ENCODE data around the gene MYL3. TPM values are rescaled to one million over a fixed set of nuclear protein-coding genes. Genes with fewer than 3 reads are reported as not detected.
"Not testable (repeated sequence)": the region's sequence is repeated elsewhere in the genome, so short reads cannot be mapped to it uniquely, and the experiment has no call there.

The MYL3 gene
- total and polyA plus RNA-seq, 2 donors (not counting 1 experiment from before 2014, with no cell fraction given): not detected

DNA sequence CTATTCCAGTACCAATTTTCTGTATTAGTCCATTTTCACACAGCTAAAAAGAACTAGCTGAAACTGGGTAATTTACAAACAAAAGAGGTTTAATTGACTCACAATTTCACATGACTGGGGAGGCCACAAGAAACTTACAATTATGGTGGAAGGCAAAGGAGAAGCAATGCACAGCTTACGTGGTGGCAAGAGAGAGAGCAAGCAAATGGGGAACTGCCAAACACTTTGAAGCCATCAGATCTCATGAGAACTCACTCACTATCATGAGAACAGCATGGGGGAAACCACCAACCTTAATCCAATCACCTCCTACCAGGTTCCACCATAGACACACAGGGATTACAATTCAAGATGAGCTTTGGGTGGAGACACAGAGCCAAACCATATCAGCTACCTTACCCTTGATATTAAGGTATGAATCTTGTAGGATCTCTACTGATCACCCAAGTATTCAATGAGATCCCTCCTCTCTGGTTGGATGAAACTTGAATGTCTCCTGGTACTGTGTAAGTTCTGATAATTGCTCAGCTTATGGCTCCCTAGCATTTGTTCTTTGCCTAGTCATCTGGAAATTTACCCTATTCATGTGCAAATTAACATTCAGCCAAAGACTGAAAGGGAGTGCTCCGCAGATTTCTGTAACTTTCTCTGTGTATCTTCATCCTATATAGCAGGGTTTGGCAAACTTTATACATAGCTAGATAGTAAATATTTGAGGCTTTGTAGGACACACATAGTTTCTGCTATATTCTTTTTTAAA lies 38.9 kb downstream of the MYL3 start:
- no peak overlapping the region for H3K4me3 ChIP-seq (ENCODE audit: control extremely low read depth in 1 of 5, extremely low read depth in 1 of 5, insufficient read depth in 1 of 5, low read depth in 2 of 5, low read length in 4 of 5)
- Mint-ChIP-seq H3K27me3 (peaks cover 7% of the 10 kb centered on the region), H3K27ac (no peak overlapping the region), H3K4me1 (no peaks in the 10 kb centered on the region), H3K4me3 (no peak overlapping the region), H3K9me3 (ENCODE audit: insufficient read depth) (peaks cover 6% of the 10 kb centered on the region)
- H3K4me2 ChIP-seq (replicated peaks; ENCODE audit: low read depth, low read length, poor library complexity, severe bottlenecking): no peak overlapping the region
- H3K27me3 ChIP-seq (replicated peaks in 1 of 4; ENCODE audit: control extremely low read depth in 1 of 4, control insufficient read depth in 3 of 4, insufficient read depth in 4 of 4, low read length in 3 of 4): no peaks in the 10 kb centered on the region
- H3K9me3 ChIP-seq (ENCODE audit: control extremely low read depth in 1 of 3, control insufficient read depth in 2 of 3, insufficient read depth in 1 of 3, low read length in 2 of 3): peaks cover 1 to 19% (median 10%) of the 10 kb centered on the region in 3 donors
- WGBS (ENCODE audit: insufficient coverage): 100% methylated on average over 1 of the region's 2 CpGs
- TF ChIP-seq EZH2 (IDR thresholded peaks at IDR 0.05; ENCODE audit: borderline replicate concordance, insufficient read depth, low read depth, low read length, poor library complexity, severe bottlenecking): no peak
- TF ChIP-seq, protein P1, sequence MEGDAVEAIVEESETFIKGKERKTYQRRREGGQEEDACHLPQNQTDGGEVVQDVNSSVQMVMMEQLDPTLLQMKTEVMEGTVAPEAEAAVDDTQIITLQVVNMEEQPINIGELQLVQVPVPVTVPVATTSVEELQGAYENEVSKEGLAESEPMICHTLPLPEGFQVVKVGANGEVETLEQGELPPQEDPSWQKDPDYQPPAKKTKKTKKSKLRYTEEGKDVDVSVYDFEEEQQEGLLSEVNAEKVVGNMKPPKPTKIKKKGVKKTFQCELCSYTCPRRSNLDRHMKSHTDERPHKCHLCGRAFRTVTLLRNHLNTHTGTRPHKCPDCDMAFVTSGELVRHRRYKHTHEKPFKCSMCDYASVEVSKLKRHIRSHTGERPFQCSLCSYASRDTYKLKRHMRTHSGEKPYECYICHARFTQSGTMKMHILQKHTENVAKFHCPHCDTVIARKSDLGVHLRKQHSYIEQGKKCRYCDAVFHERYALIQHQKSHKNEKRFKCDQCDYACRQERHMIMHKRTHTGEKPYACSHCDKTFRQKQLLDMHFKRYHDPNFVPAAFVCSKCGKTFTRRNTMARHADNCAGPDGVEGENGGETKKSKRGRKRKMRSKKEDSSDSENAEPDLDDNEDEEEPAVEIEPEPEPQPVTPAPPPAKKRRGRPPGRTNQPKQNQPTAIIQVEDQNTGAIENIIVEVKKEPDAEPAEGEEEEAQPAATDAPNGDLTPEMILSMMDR (IDR thresholded peaks at IDR 0.05): no peak
- CTCF ChIA-PET: no interaction called here
- H3K4me1 ChIP-seq (ENCODE audit: control insufficient read depth in 2 of 2, insufficient read depth in 2 of 2, low read length in 2 of 2): no peaks in the 10 kb centered on the region
- ATAC-seq (ENCODE audit: low read depth) (no peak), DNase-seq (no peak)
- no peaks in the 10 kb centered on the region for H3K36me3 ChIP-seq (replicated peaks in 1 of 2; ENCODE audit: control extremely low read depth in 1 of 2, control insufficient read depth in 1 of 2, extremely low read depth in 1 of 2, insufficient read depth in 2 of 2, low read length in 1 of 2)
- no peak overlapping the region for H3K9ac ChIP-seq (ENCODE audit: low read length)
- no peak overlapping the region for H2AFZ ChIP-seq (ENCODE audit: insufficient read depth, low read depth, low read length, poor library complexity, severe bottlenecking)
- no peaks in the 10 kb centered on the region for H3K79me2 ChIP-seq (ENCODE audit: control insufficient read depth, insufficient read depth, low read length)
- intact Hi-C loops (cut with micrococcal nuclease): no loop called here
- no peak overlapping the region for H3K27ac ChIP-seq (ENCODE audit: low read length in 2 of 2)
- no peaks in the 10 kb centered on the region for H4K20me1 ChIP-seq (ENCODE audit: control insufficient read depth, insufficient read depth, low read length, poor library complexity, severe bottlenecking)
- POLR2A ChIA-PET: no interaction called here

GRCh38 chr3:46823314-46823713 lies 39.9 kb downstream of the MYL3 start:
- H3K9me3 ChIP-seq (ENCODE audit: control extremely low read depth in 1 of 3, control insufficient read depth in 2 of 3, insufficient read depth in 1 of 3, low read length in 2 of 3): peaks cover 1 to 19% (median 10%) of the 10 kb centered on the region in 3 donors
- H3K4me1 ChIP-seq (ENCODE audit: control insufficient read depth in 2 of 2, insufficient read depth in 2 of 2, low read length in 2 of 2); CTCF ChIA-PET; ATAC-seq (ENCODE audit: low read depth); DNase-seq; H4K20me1 ChIP-seq (ENCODE audit: control insufficient read depth, insufficient read depth, low read length, poor library complexity, severe bottlenecking); H3K27me3 Mint-ChIP-seq; POLR2A ChIA-PET; H3K36me3 ChIP-seq (replicated peaks in 1 of 2; ENCODE audit: control extremely low read depth in 1 of 2, control insufficient read depth in 1 of 2, extremely low read depth in 1 of 2, insufficient read depth in 2 of 2, low read length in 1 of 2); H3K9ac ChIP-seq (ENCODE audit: low read length); H2AFZ ChIP-seq (ENCODE audit: insufficient read depth, low read depth, low read length, poor library complexity, severe bottlenecking); H3K4me3 ChIP-seq (ENCODE audit: control extremely low read depth in 1 of 5, extremely low read depth in 1 of 5, insufficient read depth in 1 of 5, low read depth in 2 of 5, low read length in 4 of 5); H3K4me2 ChIP-seq (replicated peaks; ENCODE audit: low read depth, low read length, poor library complexity, severe bottlenecking); H3K27me3 ChIP-seq (replicated peaks in 1 of 4; ENCODE audit: control extremely low read depth in 1 of 4, control insufficient read depth in 3 of 4, insufficient read depth in 4 of 4, low read length in 3 of 4); H3K27ac Mint-ChIP-seq; H3K27ac ChIP-seq (ENCODE audit: low read length in 2 of 2); H3K4me3 Mint-ChIP-seq; H3K4me1 Mint-ChIP-seq; H3K79me2 ChIP-seq (ENCODE audit: control insufficient read depth, insufficient read depth, low read length); H3K9me3 Mint-ChIP-seq (ENCODE audit: insufficient read depth); intact Hi-C loops (cut with micrococcal nuclease): not testable (repeated sequence)
